ENCODE results near the gene OTOP2.
"Not testable (repeated sequence)": the region's sequence is repeated elsewhere in the genome, so short reads cannot be mapped to it uniquely, and the experiment has no call there.

Gene OTOP2

DNA sequence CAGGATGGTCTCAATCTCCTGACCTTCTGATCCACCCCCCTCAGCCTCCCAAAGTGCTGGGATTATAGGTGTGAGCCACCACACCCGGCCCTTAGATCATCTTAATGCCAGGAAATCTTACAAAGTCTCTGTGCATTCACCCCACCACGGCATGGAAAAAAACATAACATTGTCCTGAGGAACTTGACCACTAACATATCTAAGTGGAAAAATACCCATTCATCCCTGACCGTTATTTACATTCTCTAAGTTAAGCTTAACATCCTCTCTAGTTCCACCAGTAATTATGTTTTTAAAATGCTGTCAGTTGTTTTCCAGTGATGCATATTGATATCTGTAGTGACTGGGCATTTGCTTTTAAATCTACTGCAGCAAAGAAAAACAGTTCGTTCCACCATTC, 51.9 kb downstream of the OTOP2 start:
- DNase-seq = no peak

DNA sequence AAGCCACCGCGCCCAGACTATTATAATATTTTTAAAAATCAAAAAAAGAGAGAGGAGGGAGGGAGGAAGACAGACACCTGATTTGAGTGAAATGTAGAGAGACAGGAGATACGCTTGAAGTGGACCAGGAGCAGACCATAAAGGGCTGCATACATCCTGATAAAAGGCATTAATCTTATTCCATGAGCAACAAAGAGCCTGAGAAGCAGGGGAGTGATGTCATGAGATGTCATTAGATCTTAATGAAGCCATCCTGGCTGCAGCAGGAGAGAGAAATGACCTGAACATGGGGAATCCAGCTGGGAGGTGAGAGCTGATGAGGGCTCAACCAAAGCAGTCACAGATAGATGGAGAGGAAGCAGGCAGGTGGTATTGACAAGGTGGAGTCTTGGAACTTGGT, 53.7 kb downstream of the OTOP2 start:
- DNase-seq = no peak

DNA sequence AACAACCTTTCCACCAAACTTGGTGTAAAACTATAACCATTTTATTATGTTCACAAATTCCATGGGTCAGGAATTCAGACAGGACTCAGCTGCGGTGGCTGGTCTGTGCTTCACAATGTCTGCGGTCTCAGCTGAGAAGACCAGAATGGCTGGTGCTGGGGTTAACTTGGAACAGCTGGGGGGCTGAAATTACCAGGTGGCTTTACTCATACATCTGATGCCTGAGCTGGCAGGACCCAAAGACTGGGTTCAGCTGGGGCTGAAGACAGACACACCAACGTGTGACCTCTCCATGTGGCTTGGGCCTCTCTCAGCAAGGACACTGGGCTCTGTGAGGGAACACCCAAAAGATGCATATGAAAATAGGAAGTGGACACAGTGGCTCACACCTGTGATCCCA, 54.2 kb downstream of the OTOP2 start:
- DNase-seq = no peak

DNA sequence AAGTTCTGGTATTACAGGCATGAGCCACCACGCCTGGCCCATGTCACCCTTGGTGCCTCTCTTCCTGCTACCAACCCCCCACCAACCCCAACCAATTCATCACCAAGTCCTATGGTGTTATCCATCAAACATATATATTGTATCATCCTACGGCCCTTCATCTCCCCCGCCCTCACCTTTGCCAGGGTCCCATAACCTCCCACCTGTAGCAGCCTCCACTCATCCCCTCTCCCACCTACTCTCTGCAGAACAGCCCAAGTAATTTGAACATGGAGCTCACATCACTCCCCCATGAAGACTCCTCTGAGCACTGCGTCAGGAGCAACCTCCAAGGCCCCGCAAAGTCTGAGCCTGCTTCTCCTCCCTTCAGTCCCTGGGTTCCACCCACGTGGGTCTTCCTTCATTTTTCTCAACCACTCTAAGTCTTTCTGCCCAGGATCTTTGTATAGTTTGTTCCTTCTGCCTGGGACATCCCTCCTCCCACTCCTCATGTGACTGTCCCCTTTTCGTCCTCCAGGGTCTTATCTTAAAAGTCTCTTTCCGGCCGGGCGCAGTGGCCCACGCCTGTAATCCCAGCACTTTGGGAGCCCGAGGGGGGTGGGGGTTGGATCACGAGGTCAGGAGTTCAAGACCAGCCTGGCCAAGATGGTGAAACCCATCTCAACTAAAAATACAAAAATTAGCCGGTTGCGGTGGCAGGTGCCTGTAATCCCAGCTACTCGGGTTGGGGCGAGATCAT, 55.5 kb downstream of the OTOP2 start:
- DNase-seq = no peak

DNA sequence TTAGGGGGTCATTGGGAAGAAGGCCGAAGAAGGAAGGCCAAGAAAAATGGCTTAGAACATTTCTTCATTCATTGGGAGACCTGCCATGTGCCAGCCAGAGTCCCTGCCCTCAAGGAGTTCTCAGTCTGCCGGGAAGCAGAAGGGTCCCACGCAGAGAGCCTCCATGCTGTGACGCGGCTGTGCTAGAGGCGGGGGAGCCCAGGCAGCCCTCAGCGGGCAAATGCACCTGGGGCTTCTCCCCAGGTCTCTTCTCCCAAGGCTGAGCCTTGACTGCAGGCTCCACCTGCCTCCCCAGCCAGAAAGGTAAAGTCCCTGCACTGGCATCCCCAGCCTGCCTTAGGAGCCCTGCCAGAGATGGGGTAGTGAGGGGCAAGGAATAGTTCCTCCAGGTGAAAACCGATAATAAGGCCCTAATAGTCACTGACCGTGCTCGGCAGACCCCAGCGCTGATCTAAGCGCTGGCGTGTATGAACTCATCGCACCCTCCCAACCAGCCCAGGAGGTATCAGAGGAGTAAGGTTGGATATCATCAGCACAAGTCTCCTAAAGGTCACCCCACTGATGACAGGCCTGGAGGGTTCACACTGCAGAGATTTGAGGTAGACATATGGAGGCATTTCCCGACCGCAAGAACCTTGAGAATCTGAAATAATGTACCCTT, 57.4 kb downstream of the OTOP2 start:
- DNase-seq = no peak

DNA sequence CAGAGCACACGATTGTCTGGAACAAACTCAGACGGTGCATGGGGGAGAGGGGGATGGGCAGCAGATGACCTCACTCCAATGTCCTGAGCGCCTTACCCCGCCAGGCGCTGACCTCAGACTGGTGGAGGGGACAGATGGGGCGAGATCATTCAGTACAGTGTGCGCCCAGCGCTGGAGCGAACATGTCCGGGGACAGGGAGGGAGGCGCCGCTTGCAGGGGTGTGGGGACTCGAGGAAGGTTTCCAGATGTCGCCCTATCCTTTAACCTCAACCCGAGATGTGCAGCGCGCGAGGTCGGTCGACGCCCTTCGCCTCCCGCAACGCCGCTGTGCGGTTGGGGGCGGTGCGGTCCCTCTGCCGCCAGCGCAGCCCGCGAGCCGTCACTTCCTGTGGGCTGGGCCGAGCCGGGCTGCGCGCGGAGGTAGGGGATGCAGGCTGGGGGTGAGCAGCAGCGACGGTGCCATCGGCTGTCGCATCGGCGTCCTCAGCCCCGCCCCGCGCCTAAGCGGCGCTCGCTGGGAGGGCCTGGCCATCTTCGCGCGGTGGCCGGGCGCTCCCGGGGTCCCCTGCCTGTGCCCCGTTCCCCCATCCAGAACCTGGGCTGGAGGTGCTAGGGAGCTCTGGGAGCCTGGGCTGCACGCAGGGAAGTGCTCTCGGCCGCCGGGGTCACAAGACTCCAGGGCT, 58.0 kb downstream of the OTOP2 start:
- peak; percentile 83 for DNase-seq

DNA sequence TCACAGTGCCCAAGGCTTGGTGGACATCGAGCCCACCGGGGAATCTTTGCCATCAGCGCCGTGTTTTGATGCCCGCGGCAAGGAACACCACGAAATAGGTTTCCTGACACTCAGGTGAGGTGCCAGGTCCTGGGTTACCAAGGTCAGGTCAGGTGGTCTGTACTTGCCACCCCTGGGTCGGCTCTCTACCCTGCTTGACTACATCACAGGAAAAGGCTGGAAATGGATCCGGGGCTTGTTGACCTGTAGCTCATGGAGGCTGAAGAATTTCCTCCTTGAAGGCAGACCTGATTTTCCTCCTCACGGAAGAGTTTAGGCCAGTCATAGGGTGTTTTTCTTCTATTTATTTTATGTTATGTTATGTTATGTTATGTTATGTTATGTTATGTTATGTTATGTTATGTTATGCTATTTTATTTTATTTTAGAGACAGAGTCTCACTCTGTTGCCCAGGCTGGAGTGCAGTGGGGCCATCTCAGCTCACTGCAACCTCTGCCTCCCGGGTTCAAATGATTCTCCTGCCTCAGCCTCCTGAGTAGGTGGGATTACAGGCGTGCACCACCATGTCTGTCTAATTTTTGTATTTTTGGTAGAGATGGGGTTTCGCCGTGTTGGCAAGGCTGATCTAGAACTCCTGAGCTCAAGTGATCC, 58.7 kb downstream of the OTOP2 start:
- DNase-seq = not testable (repeated sequence)
